SK-N-SH (cell line): Measurements from ENCODE around the gene TAS2R8. TPM values are rescaled to one million over a fixed set of nuclear protein-coding genes. Genes with fewer than 3 reads are reported as not detected.

Source experiments
- CTCF ChIA-PET: fragments of 300-600, 350-600 bp; formaldehyde crosslinking; extraction: SDS; loops from one replicate; lab custom pipeline; 2021; lab: Yijun Ruan, JAX
- POLR2A ChIA-PET: fragments of 350-600 bp; sonication (Branson Sonifier 250); formaldehyde crosslinking; extraction: SDS; loops from one replicate; lab custom pipeline; 2020; ENCODE audit warnings: antibody characterized with exemption, inconsistent platforms; lab: Yijun Ruan, JAX
- DNase-seq: peaks from one replicate; pipeline ENCODE4 v3.0.0; 2012
- H2AFZ ChIP-seq: fragments of 200-600 bp; sonication (generic); 2 replicates; pipeline ENCODE4 v1.8.1; 2016; ENCODE audit warnings: antibody characterized with exemption, mild to moderate bottlenecking, low read depth
- H3F3A ChIP-seq: fragments of 200-600 bp; sonication (generic); replicated peaks from 2 replicates; pipeline ENCODE3; 2016; ENCODE audit warnings: antibody characterized with exemption, mild to moderate bottlenecking; ENCODE audit not compliant: insufficient read depth
- H3K27ac ChIP-seq, 2 experiments: fragments of 200-500 bp in 1 of 2; fragments of 200-600 bp in 1 of 2; sonication (Bioruptor generic) in 1 of 2; sonication (generic), shearing (Covaris generic) in 1 of 2; 2 replicates each; pipeline versions ENCODE4 v1.5.1 to v1.6.1; 2014 to 2016; ENCODE audit warnings: low read depth in 2 of 2, inconsistent platforms in 1 of 2, low read length in 1 of 2, mild to moderate bottlenecking in 1 of 2, mixed read lengths in 1 of 2
- H3K27me3 ChIP-seq: fragments of 200-600 bp; sonication (generic), shearing (Covaris generic); 2 replicates; pipeline ENCODE4 v1.6.1; 2016; ENCODE audit warnings: mixed run types; ENCODE audit not compliant: insufficient read depth
- H3K36me3 ChIP-seq, 2 experiments: fragments of 200-500 bp in 1 of 2; fragments of 200-600 bp in 1 of 2; sonication (Bioruptor generic) in 1 of 2; sonication (generic) in 1 of 2; replicated peaks in 1 of 2; 2 replicates each; pipeline versions ENCODE3 to v1.5.1; 2014 to 2016; ENCODE audit warnings: low read length in 1 of 2, mild to moderate bottlenecking in 1 of 2; ENCODE audit not compliant: insufficient read depth in 2 of 2, control insufficient read depth in 1 of 2
- H3K4me1 ChIP-seq, 2 experiments: fragments of 200-500 bp in 1 of 2; fragments of 200-600 bp in 1 of 2; sonication (Bioruptor generic) in 1 of 2; sonication (generic), shearing (Covaris generic) in 1 of 2; 2 replicates each; pipeline versions ENCODE4 v1.5.1 to v1.6.1; 2014 to 2016; ENCODE audit warnings: low read depth in 1 of 2, low read length in 1 of 2, mixed run types in 1 of 2; ENCODE audit not compliant: insufficient read depth in 2 of 2, control insufficient read depth in 1 of 2
- H3K4me2 ChIP-seq: fragments of 200-600 bp; sonication (generic), shearing (Covaris generic); 2 replicates; pipeline ENCODE4 v1.6.1; 2017; ENCODE audit warnings: mixed run types
- H3K4me3 ChIP-seq, 2 experiments: fragments of 200-500 bp in 1 of 2; fragments of 200-600 bp in 1 of 2; sonication (Bioruptor generic) in 1 of 2; sonication (generic), shearing (Covaris generic) in 1 of 2; 2 replicates each; pipeline versions ENCODE4 v1.5.1 to v1.8.1; 2014 to 2016; ENCODE audit warnings: low read depth in 2 of 2, inconsistent platforms in 1 of 2, low read length in 1 of 2, mild to moderate bottlenecking in 1 of 2, mixed read lengths in 1 of 2, moderate library complexity in 1 of 2
- H3K79me2 ChIP-seq: fragments of 200-600 bp; sonication (generic); 2 replicates; pipeline ENCODE4 v1.8.1; 2017; ENCODE audit warnings: mild to moderate bottlenecking; ENCODE audit not compliant: insufficient read depth
- H3K9ac ChIP-seq: fragments of 200-600 bp; sonication (generic); 2 replicates; pipeline ENCODE4 v1.6.1; 2017; ENCODE audit warnings: mixed run types
- H3K9me2 ChIP-seq: fragments of 200-600 bp; sonication (generic); 2 replicates; pipeline ENCODE4 v1.6.1; 2017; ENCODE audit warnings: mixed run types
- H3K9me3 ChIP-seq: fragments of 200-600 bp; sonication (generic); 2 replicates; pipeline ENCODE4 v1.6.1; 2017; ENCODE audit warnings: mixed run types, mild to moderate bottlenecking, moderate library complexity
- H4K20me1 ChIP-seq: fragments of 200-600 bp; sonication (generic); 2 replicates; pipeline ENCODE4 v1.6.1; 2017; ENCODE audit warnings: mild to moderate bottlenecking, mixed run types; ENCODE audit not compliant: insufficient read depth
- ELF1 ChIP-seq: IDR thresholded peaks from 2 replicates; pipeline ENCODE4 v1.4.0; 2012
- FOSL2 ChIP-seq: IDR thresholded peaks from 2 replicates; pipeline ENCODE4 v1.4.0; 2012; ENCODE audit warnings: low read depth, mild to moderate bottlenecking, moderate library complexity, borderline replicate concordance
- FOXJ3 ChIP-seq: sonication (generic); formaldehyde crosslinking; IDR thresholded peaks from 2 replicates; pipeline ENCODE4 v1.5.1; 2020; ENCODE audit warnings: mild to moderate bottlenecking, missing genetic modification reagents
- GABPA ChIP-seq: IDR thresholded peaks from 2 replicates; pipeline ENCODE4 v1.4.0; 2012; ENCODE audit warnings: low read depth, mild to moderate bottlenecking
- GATA2 ChIP-seq: sonication (generic); formaldehyde crosslinking; IDR thresholded peaks from 2 replicates; pipeline ENCODE4 v1.5.0; 2020; ENCODE audit warnings: mild to moderate bottlenecking, missing genetic modification reagents
- MXI1 ChIP-seq: IDR thresholded peaks from 2 replicates; pipeline ENCODE4 v1.6.1; 2012; ENCODE audit warnings: mild to moderate bottlenecking, low read depth, low read length, improper control_type of control experiment
- PBX3 ChIP-seq: IDR thresholded peaks from 2 replicates; pipeline ENCODE4; 2012
- RFX5 ChIP-seq: IDR thresholded peaks from 2 replicates; pipeline ENCODE4 v1.6.1; 2012; ENCODE audit warnings: mild to moderate bottlenecking, improper control_type of control experiment, low read length
- RXRA ChIP-seq: IDR thresholded peaks from 2 replicates; pipeline ENCODE4 v1.4.0; 2012; ENCODE audit warnings: low read depth, mild to moderate bottlenecking, borderline replicate concordance
- SIN3A ChIP-seq: IDR thresholded peaks from 2 replicates; pipeline ENCODE4 v1.6.1; 2012; ENCODE audit warnings: low read depth, mild to moderate bottlenecking, low read length, moderate library complexity, borderline replicate concordance
- SMC3 ChIP-seq: IDR thresholded peaks from 2 replicates; pipeline ENCODE4 v1.6.1; 2012; ENCODE audit warnings: low read depth, low read length, improper control_type of control experiment
- TAF1 ChIP-seq: IDR thresholded peaks from 2 replicates; pipeline ENCODE4 v1.6.1; 2012; ENCODE audit warnings: low read depth, mild to moderate bottlenecking, low read length, moderate library complexity, borderline replicate concordance
- TCF12 ChIP-seq: IDR thresholded peaks from 2 replicates; pipeline ENCODE4 v1.4.0; 2012
- WGBS: methylation state at CpG from one replicate; pipeline ENCODE4 v1.1.6; 2017; ENCODE audit warnings: low lambda C conversion rate; 5-methylcytosine and 5-hydroxymethylcytosine counted together
- polyA plus RNA-seq, 3 experiments: library from polyadenylated mRNA; depleted of rRNA; stranded (reverse); fragments of >200 nt; gene quantifications; 2 replicates each; pipeline ENCODE4 v1.2.3, GENCODE V29; 2012
- TF ChIP-seq, protein P1 (sequence below): fragments of 150-350 bp; IDR thresholded peaks from 2 replicates; pipeline ENCODE4 v1.6.1; 2017; ENCODE audit warnings: antibody characterized with exemption, low read length, low read depth, borderline replicate concordance
- TF ChIP-seq, protein P2 (sequence below): fragments of 200-600 bp; sonication (generic); IDR thresholded peaks from 2 replicates; pipeline ENCODE4 v1.6.1; 2017; ENCODE audit warnings: antibody characterized with exemption, mild to moderate bottlenecking, moderate library complexity

The TAS2R8 gene
- polyA plus RNA-seq, 1 of the 3 experiments (the other 2 are of a cell fraction), result not detected

- no peak for TF ChIP-seq FOXJ3 (CRISPR knock-in tag)
- TF ChIP-seq TAF1, result no peak
- TF ChIP-seq SMC3, result no peak
- no peak for TF ChIP-seq SIN3A
- no peak for TF ChIP-seq TCF12
- no peak for TF ChIP-seq FOSL2
- no peak for TF ChIP-seq GATA2 (CRISPR knock-in tag)
- no peak for TF ChIP-seq RXRA
- no peak for TF ChIP-seq MXI1
- no peak for TF ChIP-seq RFX5
- TF ChIP-seq, protein P1, sequence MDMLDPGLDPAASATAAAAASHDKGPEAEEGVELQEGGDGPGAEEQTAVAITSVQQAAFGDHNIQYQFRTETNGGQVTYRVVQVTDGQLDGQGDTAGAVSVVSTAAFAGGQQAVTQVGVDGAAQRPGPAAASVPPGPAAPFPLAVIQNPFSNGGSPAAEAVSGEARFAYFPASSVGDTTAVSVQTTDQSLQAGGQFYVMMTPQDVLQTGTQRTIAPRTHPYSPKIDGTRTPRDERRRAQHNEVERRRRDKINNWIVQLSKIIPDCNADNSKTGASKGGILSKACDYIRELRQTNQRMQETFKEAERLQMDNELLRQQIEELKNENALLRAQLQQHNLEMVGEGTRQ, result no peak
- TF ChIP-seq GABPA, result no peak
- TF ChIP-seq PBX3, result no peak
- TF ChIP-seq, all 33 proteins: peak for 0
- H3K9me2 ChIP-seq, result no peaks in the 10 kb centered on the region
- H3K27ac ChIP-seq, result no peak within 1 kb of the TSS
- H3K27me3 ChIP-seq, result peaks cover 3% of the 10 kb centered on the region; the same call in 1 of the 2 replicates
- POLR2A ChIA-PET, result no interaction called here
- no peaks in the 10 kb centered on the region for H3K4me1 ChIP-seq
- no peak within 1 kb of the TSS for H2AFZ ChIP-seq
- CTCF ChIA-PET, result no interaction called here
- no peaks in the 10 kb centered on the region for H3F3A ChIP-seq
- WGBS, result 3% methylated on average over 4 of the region's 4 CpGs
- H3K9me3 ChIP-seq, result no peaks in the 10 kb centered on the region
- no peak within 1 kb of the TSS for H3K9ac ChIP-seq
- H3K4me3 ChIP-seq, result no peak within 1 kb of the TSS
- H3K4me2 ChIP-seq, result no peak within 1 kb of the TSS
- no peak for DNase-seq
- no peaks in the 10 kb centered on the region for H3K79me2 ChIP-seq
- no peaks in the 10 kb centered on the region for H4K20me1 ChIP-seq
- no peaks in the 10 kb centered on the region for H3K36me3 ChIP-seq
Measured at GRCh38 chr12:10802587-10802986, 4.5 kb downstream of the TAS2R8 start, which contains the start of gene TAS2R7. Gene TAS2R7, minus strand, starts transcription at chr12:10802627. Its CDS starts 57 bp downstream, at chr12:10802570.

DNA sequence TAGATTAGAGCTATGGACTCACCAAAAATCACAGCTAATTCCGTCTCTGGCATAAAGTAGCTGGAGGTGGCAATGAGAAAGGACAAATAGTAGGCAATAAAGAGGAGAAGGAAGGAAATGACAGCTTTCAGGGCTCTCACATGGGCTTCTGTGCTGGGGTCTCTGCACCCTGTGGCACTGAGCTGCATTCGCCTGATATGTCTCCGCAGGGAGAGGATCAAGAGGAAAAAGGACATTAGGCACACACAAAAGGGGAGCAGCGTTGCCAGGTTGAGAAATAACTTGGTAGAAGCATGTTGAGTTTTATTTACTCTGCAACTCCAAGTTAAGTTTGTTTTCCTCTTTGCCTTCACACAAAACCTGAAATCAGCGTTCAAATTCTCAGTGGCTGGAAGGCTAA is 5.3 kb downstream of the TAS2R8 start:
- H3K4me1 ChIP-seq, result no peaks in the 10 kb centered on the region
- H4K20me1 ChIP-seq, result no peaks in the 10 kb centered on the region
- H3K79me2 ChIP-seq, result no peaks in the 10 kb centered on the region
- 6% methylated on average over 5 of the region's 5 CpGs for WGBS
- H2AFZ ChIP-seq, result no peak overlapping the region
- no peak overlapping the region for H3K4me3 ChIP-seq
- H3K4me2 ChIP-seq, result no peak overlapping the region
- no peaks in the 10 kb centered on the region for H3K9me3 ChIP-seq
- H3F3A ChIP-seq, result no peaks in the 10 kb centered on the region
- no peaks in the 10 kb centered on the region for H3K9me2 ChIP-seq
- TF ChIP-seq SMC3 (no peak), ELF1 (no peak), RFX5 (no peak), FOSL2 (no peak), RXRA (no peak)
- TF ChIP-seq, protein P2, sequence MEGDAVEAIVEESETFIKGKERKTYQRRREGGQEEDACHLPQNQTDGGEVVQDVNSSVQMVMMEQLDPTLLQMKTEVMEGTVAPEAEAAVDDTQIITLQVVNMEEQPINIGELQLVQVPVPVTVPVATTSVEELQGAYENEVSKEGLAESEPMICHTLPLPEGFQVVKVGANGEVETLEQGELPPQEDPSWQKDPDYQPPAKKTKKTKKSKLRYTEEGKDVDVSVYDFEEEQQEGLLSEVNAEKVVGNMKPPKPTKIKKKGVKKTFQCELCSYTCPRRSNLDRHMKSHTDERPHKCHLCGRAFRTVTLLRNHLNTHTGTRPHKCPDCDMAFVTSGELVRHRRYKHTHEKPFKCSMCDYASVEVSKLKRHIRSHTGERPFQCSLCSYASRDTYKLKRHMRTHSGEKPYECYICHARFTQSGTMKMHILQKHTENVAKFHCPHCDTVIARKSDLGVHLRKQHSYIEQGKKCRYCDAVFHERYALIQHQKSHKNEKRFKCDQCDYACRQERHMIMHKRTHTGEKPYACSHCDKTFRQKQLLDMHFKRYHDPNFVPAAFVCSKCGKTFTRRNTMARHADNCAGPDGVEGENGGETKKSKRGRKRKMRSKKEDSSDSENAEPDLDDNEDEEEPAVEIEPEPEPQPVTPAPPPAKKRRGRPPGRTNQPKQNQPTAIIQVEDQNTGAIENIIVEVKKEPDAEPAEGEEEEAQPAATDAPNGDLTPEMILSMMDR, result no peak
- TF ChIP-seq, all 33 proteins: peak for 0
- no peak overlapping the region for H3K9ac ChIP-seq
- ChIA-PET POLR2A (no interaction called here), CTCF (interaction anchor here (1.0 kb wide), 1 partner anchor 398 kb away, joined by 4 read pairs; no protein-coding TSS in a partner anchor)
- no peak overlapping the region for H3K27ac ChIP-seq
- peaks cover 3% of the 10 kb centered on the region; the same call in 1 of the 2 replicates for H3K27me3 ChIP-seq
- no peak for DNase-seq
- H3K36me3 ChIP-seq, result no peaks in the 10 kb centered on the region
